SU-DHL-6 (cell line): Measurements from ENCODE around the gene POU4F1.

Experiments
- CTCF ChIP-seq: fragments of 200-600 bp; sonication (generic); IDR thresholded peaks from one replicate; pipeline ENCODE4 v1.5.1; 2017; ENCODE audit warnings: antibody characterized with exemption, mild to moderate bottlenecking, low read length, moderate library complexity; ENCODE audit not compliant: insufficient read depth, poor library complexity, severe bottlenecking
- EZH2phosphoT487 ChIP-seq: fragments of 200-600 bp; sonication (generic), shearing (Covaris generic); conservative IDR thresholded peaks from 2 replicates; pipeline ENCODE4 v1.6.1; 2018; ENCODE audit warnings: mild to moderate bottlenecking, antibody characterized with exemption, low read length, moderate library complexity, mixed read lengths

GRCh38 chr13:78576261-78576660 is 27.1 kb downstream of the POU4F1 start:
- TF ChIP-seq CTCF: no peak
- no peak for TF ChIP-seq EZH2phosphoT487
